ENCODE results near the gene UNC93B1. TPM values are rescaled to one million over a fixed set of nuclear protein-coding genes. Genes with fewer than 3 reads are reported as not detected.
A peak's percentile ranks its signal among the peaks of the same experiment; 100 is the strongest.

Gene UNC93B1
- total and polyA plus RNA-seq, 2 of the 8 experiments (the other 6 are each of a cell fraction or from before 2014, with no cell fraction given): 18.9 to 34.3 TPM

DNA sequence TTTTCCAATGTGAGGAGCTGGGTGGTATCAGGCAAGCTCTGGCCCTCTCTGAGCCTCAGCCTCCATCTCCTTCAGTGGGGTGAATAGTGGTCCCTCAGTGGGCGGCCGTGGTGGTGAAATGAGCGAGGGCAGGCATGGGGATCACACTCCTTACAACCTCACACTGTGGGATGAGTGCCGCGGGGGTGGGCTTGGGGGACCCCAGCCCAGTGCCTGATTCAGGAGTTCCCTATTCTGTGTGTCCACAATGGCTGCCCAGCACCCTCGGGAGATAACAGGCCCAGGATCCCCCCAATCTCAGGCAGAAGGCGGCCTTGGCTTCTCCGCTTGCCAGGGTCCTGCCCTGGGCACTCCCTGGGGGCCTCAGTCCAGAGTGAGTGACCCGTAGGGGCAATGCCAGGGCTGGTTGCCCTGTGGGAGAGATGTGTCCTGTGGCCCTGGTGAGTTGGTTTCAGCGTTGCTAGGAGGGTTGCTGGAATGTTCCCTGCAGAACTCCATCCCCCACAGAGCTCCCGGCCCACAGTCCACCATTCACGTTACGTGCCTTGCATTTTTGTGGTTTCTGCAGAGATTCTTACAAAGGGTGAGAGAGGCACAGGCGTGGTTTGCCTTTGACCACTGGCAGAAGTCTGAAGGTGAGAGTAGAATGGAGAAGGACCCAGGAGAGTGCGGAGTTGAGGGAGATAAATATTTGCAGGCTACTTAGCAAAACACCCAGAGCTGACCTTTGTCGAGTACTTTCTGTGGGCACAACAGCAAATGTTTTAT, 9.1 kb upstream of the UNC93B1 start:
- Histone ChIP-seq H3K14ac (ENCODE audit: insufficient read length) (no peak overlapping the region), H2BK5ac (ENCODE audit: low read depth, low read length) (no peak overlapping the region), H4K5ac (ENCODE audit: insufficient read length, low read depth, low read length) (no peak overlapping the region), H3K4me3 (ENCODE audit: extremely low read depth in 1 of 4, insufficient read depth in 2 of 4, low read depth in 3 of 4, low read length in 4 of 4) (no peak overlapping the region), H3K27me3 (replicated peaks in 1 of 4; ENCODE audit: control insufficient read depth in 3 of 4, extremely low read depth in 1 of 4, insufficient read depth in 3 of 4, low read length in 3 of 4) (no peaks in the 10 kb centered on the region), H3K79me2 (ENCODE audit: control insufficient read depth in 1 of 2, insufficient read depth in 2 of 2, low read length in 2 of 2) (no peaks in the 10 kb centered on the region), H2BK12ac (ENCODE audit: low read depth, low read length) (no peak overlapping the region), H3K23ac (ENCODE audit: insufficient read length) (no peak overlapping the region), H4K91ac (replicated peaks; ENCODE audit: insufficient read length, low read length) (no peak overlapping the region), H3K4me1 (replicated peaks in 1 of 4; ENCODE audit: control insufficient read depth in 3 of 4, insufficient read depth in 4 of 4, low read length in 3 of 4) (peaks cover 0 to 15% (median 12%) of the 10 kb centered on the region in 4 experiments; a peak in 6 of 7 replicates), H3K36me3 (ENCODE audit: control insufficient read depth in 2 of 4, insufficient read depth in 4 of 4, low read length in 3 of 4) (no peaks in the 10 kb centered on the region), H3K79me1 (ENCODE audit: low read depth, low read length) (no peaks in the 10 kb centered on the region), H4K20me1 (replicated peaks in 1 of 2; ENCODE audit: control insufficient read depth in 1 of 2, insufficient read depth in 2 of 2, low read length in 2 of 2) (no peaks in the 10 kb centered on the region), H2BK120ac (replicated peaks; ENCODE audit: low read depth, low read length) (no peak overlapping the region), H2AFZ (ENCODE audit: low read length) (no peak overlapping the region), H3K4me2 (ENCODE audit: insufficient read depth in 1 of 2, low read depth in 2 of 2, low read length in 2 of 2) (no peak overlapping the region), H2BK20ac (ENCODE audit: low read length) (no peak overlapping the region), H3K9me3 (ENCODE audit: insufficient read depth in 2 of 2, low read depth in 1 of 2, low read length in 1 of 2) (no peaks in the 10 kb centered on the region), H3K18ac (ENCODE audit: extremely low read depth, low read length) (no peak overlapping the region), H2BK15ac (ENCODE audit: low read length) (no peak overlapping the region), H3K23me2 (ENCODE audit: low read depth, low read length) (no peaks in the 10 kb centered on the region), H2AK5ac (ENCODE audit: low read depth, low read length) (no peak overlapping the region), H3K4ac (replicated peaks; ENCODE audit: insufficient read length, low read depth, low read length) (no peak overlapping the region), H3K9ac (replicated peaks in 1 of 4; ENCODE audit: extremely low read depth in 1 of 4, low read depth in 3 of 4, low read length in 3 of 4) (no peak overlapping the region), H3K56ac (replicated peaks; ENCODE audit: insufficient read length, low read depth, low read length) (no peak overlapping the region), H4K8ac (ENCODE audit: extremely low read depth, insufficient read depth, low read length) (no peak overlapping the region), H3K27ac (ENCODE audit: low read depth, low read length) (no peak overlapping the region)
- CTCF ChIA-PET (ENCODE audit: partially characterized antibody): interaction anchor here (1.6 kb wide), 1 partner anchor 25 kb away, joined by 6 read pairs; the partner anchor contains the start of gene TCIRG1
- 88% methylated on average over 16 of the region's 16 CpGs; no CpG with 5 or more reads in 1 of the 2 experiments for WGBS, 2 experiments (ENCODE audit: extremely low coverage in 1 of 2, insufficient coverage in 1 of 2, insufficient read length in 1 of 2, insufficient replicate concordance in 2 of 2, low coverage in 1 of 2, low lambda C conversion rate in 2 of 2, missing lambda C conversion rate in 1 of 2)
- DNase-seq (ENCODE audit: low read depth in 1 of 2, low spot score in 2 of 2) (no peak), FAIRE-seq (no peak)
- POLR2A ChIA-PET (ENCODE audit: partially characterized antibody): interaction anchor here (0.7 to 2.8 kb wide), 4 partner anchors 8 to 30 kb away, joined by 3 to 14 read pairs (median 4); partner anchors contain the start of gene TCIRG1
- TF ChIP-seq EGR1 (IDR thresholded peaks at IDR 0.05; ENCODE audit: borderline replicate concordance, low read depth, low read length) (0 out of 2 replicates have a peak, but pooled peaks have one; percentile 3), RBBP5 (IDR thresholded peaks at IDR 0.05; ENCODE audit: borderline replicate concordance, low read depth, low read length) (no peak)

Measured in H1 (cell line).